IMR-90 (cell line): Measurements from ENCODE around the gene ARHGAP31. TPM values are rescaled to one million over a fixed set of nuclear protein-coding genes. Genes with fewer than 3 reads are reported as not detected.

Experiments used
- BHLHE40 ChIP-seq: fragments of 150-350 bp; IDR thresholded peaks from 2 replicates; pipeline ENCODE4 v1.6.1; 2016; ENCODE audit warnings: mild to moderate bottlenecking, low read depth, low read length
- CEBPB ChIP-seq: IDR thresholded peaks from 2 replicates; pipeline ENCODE4 v1.6.1; 2012; ENCODE audit warnings: low read depth, low read length, improper control_type of control experiment
- MAFK ChIP-seq: IDR thresholded peaks from 2 replicates; pipeline ENCODE4 v1.6.1; 2012; ENCODE audit warnings: low read depth, low read length, improper control_type of control experiment
- MXI1 ChIP-seq: IDR thresholded peaks from 2 replicates; pipeline ENCODE4 v1.6.1; 2012; ENCODE audit warnings: low read depth, mild to moderate bottlenecking, low read length, moderate library complexity, borderline replicate concordance
- RAD21 ChIP-seq: IDR thresholded peaks from 2 replicates; pipeline ENCODE4 v1.6.1; 2012; ENCODE audit warnings: low read length, improper control_type of control experiment
- RCOR1 ChIP-seq: IDR thresholded peaks from 2 replicates; pipeline ENCODE4 v1.6.1; 2012; ENCODE audit warnings: mild to moderate bottlenecking, low read length, improper control_type of control experiment; ENCODE audit not compliant: insufficient replicate concordance
- RFX5 ChIP-seq: IDR thresholded peaks from 2 replicates; pipeline ENCODE4 v1.8.0; 2012; ENCODE audit warnings: low read depth, mild to moderate bottlenecking, low read length, moderate library complexity
- SMC3 ChIP-seq: fragments of 150-350 bp; IDR thresholded peaks from 2 replicates; pipeline ENCODE4 v1.6.1; 2016; ENCODE audit warnings: low read depth, mild to moderate bottlenecking, antibody characterized with exemption, low read length, moderate library complexity
- polyA plus RNA-seq, 3 experiments: library from polyadenylated mRNA; depleted of rRNA; stranded (reverse); fragments of >200 nt; gene quantifications; 2 replicates each; pipeline ENCODE4 v1.2.3, GENCODE V29; 2012; ENCODE audit warnings: low replicate concordance in 1 of 3
- total RNA-seq: library from RNA; depleted of rRNA; stranded (reverse); fragments of >200 nt; gene quantifications from 2 replicates; pipeline ENCODE4 v1.2.3, GENCODE V29; 2012

ARHGAP31 gene
- total and polyA plus RNA-seq, 2 of the 4 experiments (the other 2 are of a cell fraction) = 6.6 to 7.7 TPM

- TF ChIP-seq BHLHE40 = peak; percentile 45; the same call in 1 of the 2 replicates
- peak; percentile 49; the same call in 1 of the 2 replicates for TF ChIP-seq MXI1
- no peak for TF ChIP-seq RAD21
- no peak for TF ChIP-seq RCOR1
- no peak for TF ChIP-seq CEBPB
- no peak for TF ChIP-seq MAFK
- peak; percentile 6; the same call in 1 of the 2 replicates for TF ChIP-seq SMC3
- TF ChIP-seq RFX5 = no peak
Observed at GRCh38 chr3:119322835-119323722, 28.9 kb downstream of the ARHGAP31 start (continued).
